Mammary epithelial cell (primary cell): Measurements from ENCODE around the gene MEI4.

ENCODE experiments used
- EZH2 ChIP-seq: IDR thresholded peaks from 2 replicates; pipeline ENCODE4 v1.6.1; 2012; ENCODE audit warnings: low read length, inconsistent platforms, borderline replicate concordance
- TF ChIP-seq, protein P1 (sequence below), 2 donors: IDR thresholded peaks in 1 of 2; conservative IDR thresholded peaks in 1 of 2; 2 replicates each; pipeline ENCODE4 v1.5.1; 2011 to 2012; ENCODE audit warnings: inconsistent platforms in 2 of 2, low read length in 2 of 2, mild to moderate bottlenecking in 2 of 2, control low read depth in 1 of 2, low read depth in 1 of 2; ENCODE audit not compliant: insufficient read depth in 1 of 2; ENCODE audit errors: extremely low read depth in 1 of 2

DNA sequence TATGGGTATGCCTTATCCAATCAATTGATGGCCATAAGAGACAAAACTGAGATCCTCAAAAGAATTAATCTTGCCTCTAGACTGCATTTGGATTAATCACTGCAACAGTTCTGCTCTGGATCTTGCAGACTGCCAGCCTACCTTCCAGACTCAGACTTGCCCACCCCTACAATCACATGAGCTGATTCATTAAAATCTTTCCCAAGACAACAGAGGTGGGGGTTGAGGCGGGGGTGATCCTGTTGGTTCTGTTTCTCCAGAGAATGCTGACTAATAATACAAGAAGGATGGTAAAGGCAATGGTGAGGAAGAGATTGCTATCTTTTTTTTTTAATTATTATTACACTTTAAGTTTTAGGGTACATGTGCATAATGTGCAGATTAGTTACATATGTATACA is 43.7 kb upstream of the MEI4 start:
- TF ChIP-seq, protein P1, sequence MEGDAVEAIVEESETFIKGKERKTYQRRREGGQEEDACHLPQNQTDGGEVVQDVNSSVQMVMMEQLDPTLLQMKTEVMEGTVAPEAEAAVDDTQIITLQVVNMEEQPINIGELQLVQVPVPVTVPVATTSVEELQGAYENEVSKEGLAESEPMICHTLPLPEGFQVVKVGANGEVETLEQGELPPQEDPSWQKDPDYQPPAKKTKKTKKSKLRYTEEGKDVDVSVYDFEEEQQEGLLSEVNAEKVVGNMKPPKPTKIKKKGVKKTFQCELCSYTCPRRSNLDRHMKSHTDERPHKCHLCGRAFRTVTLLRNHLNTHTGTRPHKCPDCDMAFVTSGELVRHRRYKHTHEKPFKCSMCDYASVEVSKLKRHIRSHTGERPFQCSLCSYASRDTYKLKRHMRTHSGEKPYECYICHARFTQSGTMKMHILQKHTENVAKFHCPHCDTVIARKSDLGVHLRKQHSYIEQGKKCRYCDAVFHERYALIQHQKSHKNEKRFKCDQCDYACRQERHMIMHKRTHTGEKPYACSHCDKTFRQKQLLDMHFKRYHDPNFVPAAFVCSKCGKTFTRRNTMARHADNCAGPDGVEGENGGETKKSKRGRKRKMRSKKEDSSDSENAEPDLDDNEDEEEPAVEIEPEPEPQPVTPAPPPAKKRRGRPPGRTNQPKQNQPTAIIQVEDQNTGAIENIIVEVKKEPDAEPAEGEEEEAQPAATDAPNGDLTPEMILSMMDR (conservative IDR thresholded peaks at IDR 0.05 in 1 of 2, IDR thresholded peaks at IDR 0.05 in 1 of 2; ENCODE audit: extremely low read depth in 1 of 2, insufficient read depth in 1 of 2, low read depth in 1 of 2, low read length in 2 of 2) = no peak
- no peak for TF ChIP-seq EZH2
